Activated T-cell treated with anti-CD3 and anti-CD28 coated beads, Interleukin-2, amount 50 U/mL, for 4 hours (primary cell): ENCODE data around the gene CACNG4. TPM values are rescaled to one million over a fixed set of nuclear protein-coding genes. Genes with fewer than 3 reads are reported as not detected.
A peak's percentile ranks its signal among the peaks of the same experiment; 100 is the strongest.

Experiments used
- ATAC-seq, 2 donors: fragments of 200-7000 bp; cut with Tn5 transposase; one replicate each; pipeline ENCODE4 v1.10.0; 2021
- DNase-seq: peaks from one replicate; pipeline ENCODE4 v3.0.0-alpha.2; 2020
- H3K27me3 Mint-ChIP-seq: one replicate; pipeline ENCODE4 v1.8.0; 2021; ENCODE audit warnings: low read depth, mixed read lengths
- H3K36me3 Mint-ChIP-seq: one replicate; pipeline ENCODE4 v1.8.0; 2022; ENCODE audit warnings: mixed read lengths; ENCODE audit not compliant: insufficient read depth
- H3K4me1 Mint-ChIP-seq: one replicate; pipeline ENCODE4 v1.8.0; 2021; ENCODE audit warnings: low read depth, mixed read lengths
- H3K4me3 Mint-ChIP-seq: one replicate; pipeline ENCODE4 v1.8.0; 2021; ENCODE audit warnings: mild to moderate bottlenecking, moderate library complexity, mixed read lengths
- H3K9me3 Mint-ChIP-seq: one replicate; pipeline ENCODE4 v1.8.0; 2021; ENCODE audit warnings: mixed read lengths
- total RNA-seq, 3 donors: library from RNA; stranded (reverse); gene quantifications; one replicate each; pipeline ENCODE4 v1.2.1, GENCODE V29; 2021

CACNG4 gene
- total RNA-seq, 3 donors from 2014 or later: 0.05 TPM; not detected in 2

DNA sequence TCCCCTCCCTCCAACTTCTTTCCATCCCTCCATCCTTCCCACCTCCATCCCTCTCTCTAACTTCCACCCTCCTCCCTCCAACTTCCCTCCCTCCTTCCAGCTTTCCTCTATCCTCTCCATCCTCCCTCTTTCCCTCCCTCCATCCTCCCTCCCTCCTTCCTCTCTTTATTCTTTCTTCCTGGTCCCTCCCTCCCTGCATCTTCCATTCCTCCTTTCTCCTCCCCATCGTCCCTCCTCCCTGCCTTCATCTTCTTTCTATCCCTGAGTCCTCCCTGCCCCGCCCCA, 11.8 kb downstream of the CACNG4 start:
- peaks cover 43% of the 10 kb centered on the region for H3K27me3 Mint-ChIP-seq
- no peaks in the 10 kb centered on the region for H3K9me3 Mint-ChIP-seq
- no peak for ATAC-seq
- H3K4me1 Mint-ChIP-seq: no peaks in the 10 kb centered on the region
- no peak overlapping the region for H3K4me3 Mint-ChIP-seq
- no peak for DNase-seq
- H3K36me3 Mint-ChIP-seq: no peaks in the 10 kb centered on the region

DNA sequence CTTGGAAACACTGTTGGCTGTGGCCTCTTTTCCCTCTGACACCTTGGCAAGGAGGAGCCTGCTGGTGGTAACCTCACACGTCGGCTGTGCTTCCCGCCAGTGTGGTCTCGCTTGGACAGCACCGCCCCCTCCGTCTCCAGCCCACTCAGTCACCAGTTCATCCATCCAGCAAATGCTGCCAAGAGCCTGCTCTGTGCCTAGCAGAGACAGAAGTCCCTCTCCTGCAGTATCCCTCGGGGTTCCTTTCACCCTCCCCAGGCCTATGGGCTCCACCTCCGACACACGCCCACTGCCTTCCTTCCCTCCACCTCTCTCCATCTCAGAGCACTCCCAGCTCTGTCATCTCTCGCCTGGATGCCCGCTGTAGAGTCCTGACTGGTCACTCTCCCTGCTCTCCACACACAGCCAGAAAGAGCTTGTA, 12.3 kb downstream of the CACNG4 start:
- peaks cover 38% of the 10 kb centered on the region for H3K27me3 Mint-ChIP-seq
- no peaks in the 10 kb centered on the region for H3K9me3 Mint-ChIP-seq
- no peak for DNase-seq
- ATAC-seq: no peak
- no peaks in the 10 kb centered on the region for H3K4me1 Mint-ChIP-seq
- H3K4me3 Mint-ChIP-seq: no peak overlapping the region
- H3K36me3 Mint-ChIP-seq: no peaks in the 10 kb centered on the region

DNA sequence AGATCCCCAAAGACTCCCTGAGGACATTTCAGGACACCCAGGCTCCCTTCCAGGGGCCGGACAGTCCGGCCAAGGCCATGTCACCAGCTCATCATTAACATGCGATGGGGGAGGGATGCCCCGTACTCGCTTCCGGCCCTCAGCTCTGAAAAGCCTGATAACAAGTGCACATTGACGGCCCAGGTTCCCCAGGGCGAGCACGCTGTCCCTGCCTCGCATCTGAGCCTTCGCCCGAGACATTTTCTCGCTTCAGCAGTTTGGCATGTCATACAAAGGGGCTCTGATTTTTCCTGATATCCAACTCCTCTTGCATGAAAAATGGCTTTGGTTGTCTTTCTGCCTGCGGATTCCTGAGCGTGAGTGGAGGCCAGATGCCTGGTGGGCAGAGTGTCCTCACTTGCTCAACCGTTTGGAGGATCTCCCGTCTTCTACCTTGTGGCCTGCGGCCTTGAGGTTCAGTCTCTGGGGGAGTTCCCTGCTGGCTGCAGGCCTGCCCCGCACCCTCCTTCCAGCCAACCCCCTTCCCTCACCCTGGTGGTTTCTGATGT, 14.1 kb downstream of the CACNG4 start:
- no peak for DNase-seq
- Mint-ChIP-seq H3K4me3 (no peak overlapping the region), H3K36me3 (no peaks in the 10 kb centered on the region), H3K4me1 (peaks cover 2% of the 10 kb centered on the region), H3K27me3 (peaks cover 35% of the 10 kb centered on the region), H3K9me3 (no peaks in the 10 kb centered on the region)
- ATAC-seq: no peak

DNA sequence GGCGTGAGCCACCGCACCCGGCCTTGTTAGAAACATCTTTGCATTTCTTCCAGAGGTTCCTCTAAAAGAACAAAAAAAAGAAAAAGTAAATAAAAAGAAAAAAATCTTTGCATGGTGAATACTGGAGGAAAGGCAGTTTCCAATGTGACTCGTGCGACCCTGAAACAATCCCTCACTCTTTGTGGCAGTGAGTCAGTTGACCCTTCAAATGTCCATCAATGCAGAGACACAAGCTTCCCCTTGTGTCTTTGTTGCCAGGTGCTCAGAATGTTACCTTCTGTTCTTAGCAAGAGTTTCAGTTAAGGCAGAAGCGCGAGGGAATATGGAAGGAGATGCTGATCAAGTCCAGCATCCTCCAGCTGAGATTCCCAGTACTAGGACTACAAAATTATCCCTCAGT, 16.4 kb downstream of the CACNG4 start:
- ATAC-seq (no peak), DNase-seq (no peak)
- Mint-ChIP-seq H3K4me3 (no peak overlapping the region), H3K27me3 (peaks cover 45% of the 10 kb centered on the region), H3K4me1 (peaks cover 4% of the 10 kb centered on the region), H3K9me3 (no peaks in the 10 kb centered on the region), H3K36me3 (no peaks in the 10 kb centered on the region)

DNA sequence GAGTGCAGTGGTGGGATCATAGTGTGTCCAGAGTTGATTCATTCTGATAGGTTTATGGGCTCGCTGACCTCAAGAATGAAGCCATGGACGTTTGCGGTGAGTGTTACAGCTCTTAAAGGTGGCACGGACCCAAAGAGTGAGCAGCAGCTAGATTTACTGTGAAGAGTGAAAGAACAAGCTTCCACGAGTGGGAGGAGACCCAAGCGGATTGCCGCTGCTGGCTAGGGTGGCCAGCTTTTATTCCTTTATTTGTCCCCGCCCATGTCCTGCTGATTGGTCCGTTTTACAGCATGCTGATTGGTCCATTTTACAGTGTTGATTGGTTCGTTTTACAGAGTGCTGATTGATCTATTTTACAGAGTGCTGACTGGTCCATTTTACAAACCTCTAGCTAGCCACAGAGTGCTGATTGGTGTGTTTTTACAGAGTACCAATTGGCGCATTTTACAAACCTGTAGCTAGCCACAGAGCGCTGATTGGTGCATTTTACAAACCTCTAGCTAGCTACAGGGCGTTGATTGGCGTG, 17.5 kb downstream of the CACNG4 start:
- Mint-ChIP-seq H3K4me1 (peaks cover 4% of the 10 kb centered on the region), H3K27me3 (peaks cover 45% of the 10 kb centered on the region), H3K9me3 (no peaks in the 10 kb centered on the region), H3K36me3 (no peaks in the 10 kb centered on the region), H3K4me3 (no peak overlapping the region)
- DNase-seq (no peak), ATAC-seq (no peak)

DNA sequence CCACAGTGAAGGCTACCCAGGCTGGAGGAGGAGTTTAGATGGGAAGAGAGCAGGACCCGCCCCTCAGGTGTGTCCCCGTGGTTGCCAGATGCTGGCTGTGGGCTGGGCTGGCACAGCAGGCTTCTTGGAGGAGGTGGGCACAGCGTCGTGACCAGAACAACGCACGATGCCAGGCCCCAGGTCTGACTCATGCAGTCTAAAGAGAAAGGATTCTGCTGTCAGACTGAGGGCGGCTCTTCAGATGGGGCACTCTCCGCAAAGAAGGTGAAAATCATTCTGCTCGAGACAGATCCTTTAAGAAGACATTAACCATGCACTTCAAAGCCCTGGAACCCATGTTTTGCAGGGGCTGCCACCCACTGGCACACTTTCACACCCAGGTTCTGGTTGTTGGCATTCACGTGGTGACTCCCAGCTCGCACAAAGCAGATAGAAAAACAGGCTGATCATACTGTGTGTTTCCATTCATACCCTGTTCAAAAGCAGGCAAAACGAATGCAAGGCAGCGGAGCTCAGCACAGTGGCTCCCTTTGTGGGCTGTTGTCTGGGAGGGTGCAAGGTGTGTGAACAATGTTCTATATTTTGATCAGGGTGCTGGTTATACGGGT, 19.0 kb downstream of the CACNG4 start:
- peaks cover 4% of the 10 kb centered on the region for H3K4me1 Mint-ChIP-seq
- H3K27me3 Mint-ChIP-seq: peaks cover 38% of the 10 kb centered on the region
- ATAC-seq (peak in 1 of 2 donors; percentile 37), DNase-seq (no peak)
- no peaks in the 10 kb centered on the region for H3K9me3 Mint-ChIP-seq
- no peaks in the 10 kb centered on the region for H3K36me3 Mint-ChIP-seq
- no peak overlapping the region for H3K4me3 Mint-ChIP-seq

DNA sequence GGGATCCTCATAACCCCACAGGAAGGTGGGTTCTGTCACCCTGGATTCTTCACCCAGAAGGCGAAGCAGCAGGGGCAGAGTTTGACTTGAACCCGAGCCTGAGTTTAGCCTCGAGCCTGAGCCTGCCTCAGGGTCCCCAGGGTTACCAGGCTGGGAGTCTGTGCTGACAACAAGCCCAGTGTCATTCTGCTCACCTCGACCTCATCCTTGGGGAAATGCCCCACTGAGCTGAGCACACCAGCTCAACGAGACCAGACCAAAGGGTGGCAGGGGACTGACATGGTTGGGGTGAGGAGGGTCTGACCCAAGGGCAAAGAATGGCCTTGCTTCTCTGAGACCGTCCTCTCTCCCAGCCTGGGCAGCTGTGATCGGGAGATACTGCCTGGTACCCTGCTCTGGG, 20.2 kb downstream of the CACNG4 start:
- H3K36me3 Mint-ChIP-seq: no peaks in the 10 kb centered on the region
- no peak overlapping the region for H3K4me3 Mint-ChIP-seq
- no peaks in the 10 kb centered on the region for H3K9me3 Mint-ChIP-seq
- ATAC-seq (no peak), DNase-seq (no peak)
- H3K4me1 Mint-ChIP-seq: peaks cover 4% of the 10 kb centered on the region
- peaks cover 35% of the 10 kb centered on the region for H3K27me3 Mint-ChIP-seq

DNA sequence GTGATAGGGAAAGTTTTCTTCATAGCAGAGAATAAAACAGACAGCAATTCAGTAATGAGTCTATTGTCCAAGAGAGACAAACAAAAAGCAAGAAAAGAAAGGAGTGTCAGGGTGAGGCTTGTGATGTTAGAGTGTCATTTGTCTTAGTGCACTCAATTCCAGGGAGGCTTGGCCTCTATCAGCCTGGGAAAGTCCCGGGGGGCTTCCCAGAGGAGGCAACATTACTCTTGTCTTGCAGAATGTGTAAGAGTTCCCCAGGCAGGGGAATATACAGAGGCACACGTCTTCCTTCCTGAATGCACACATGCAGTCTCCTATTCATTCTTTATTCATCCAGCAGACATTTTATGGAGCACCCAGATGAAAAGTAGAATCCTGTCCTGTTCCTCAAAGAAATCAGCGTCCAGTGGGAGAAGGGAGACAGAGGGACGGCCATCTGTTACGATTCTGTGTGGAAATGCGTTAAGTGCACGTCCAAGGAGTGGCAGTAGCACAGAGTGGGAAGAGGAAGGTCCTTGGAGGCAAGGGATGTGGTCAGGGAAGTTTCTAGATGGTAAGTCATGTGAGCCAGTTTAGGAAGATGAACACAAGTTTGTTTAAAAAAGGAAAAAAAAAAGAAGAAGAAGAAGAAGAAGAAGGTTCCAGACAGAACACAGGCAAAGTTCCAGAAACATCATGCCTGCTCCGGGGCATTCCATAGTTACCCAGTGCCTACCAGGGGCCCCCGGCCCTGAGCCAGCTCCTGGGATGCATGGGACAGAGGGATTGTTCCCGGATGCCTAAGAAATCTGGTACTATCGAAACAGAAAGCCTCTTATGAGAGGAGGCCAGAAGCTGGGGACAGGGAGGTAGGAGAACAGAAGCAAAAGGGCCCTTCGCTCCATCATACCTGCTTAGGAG, 21.1 kb downstream of the CACNG4 start:
- ATAC-seq (peak in 1 of 2 donors; percentile 48), DNase-seq (no peak)
- no peaks in the 10 kb centered on the region for H3K9me3 Mint-ChIP-seq
- peaks cover 4% of the 10 kb centered on the region for H3K4me1 Mint-ChIP-seq
- no peak overlapping the region for H3K4me3 Mint-ChIP-seq
- peaks cover 32% of the 10 kb centered on the region for H3K27me3 Mint-ChIP-seq
- no peaks in the 10 kb centered on the region for H3K36me3 Mint-ChIP-seq

DNA sequence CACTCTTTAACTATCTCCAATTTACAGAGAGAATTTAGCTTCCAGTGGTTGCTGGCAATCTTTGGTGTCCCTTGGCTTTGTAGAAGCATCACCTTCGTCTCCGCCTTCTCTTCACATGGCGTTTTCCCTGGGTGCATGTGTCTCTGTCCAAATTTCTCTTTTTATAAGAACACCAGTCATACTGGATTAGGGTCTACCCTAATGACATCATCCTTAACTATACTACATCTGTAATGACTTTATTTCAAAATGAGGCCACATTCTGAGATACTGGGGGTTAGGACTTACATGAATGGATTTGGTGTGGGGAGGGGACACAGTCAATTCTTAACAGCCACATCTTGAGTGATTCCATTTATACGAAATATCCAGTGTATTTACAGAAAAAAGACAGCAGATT, 22.2 kb downstream of the CACNG4 start:
- Mint-ChIP-seq H3K4me1 (peaks cover 4% of the 10 kb centered on the region), H3K36me3 (no peaks in the 10 kb centered on the region), H3K4me3 (no peak overlapping the region), H3K9me3 (no peaks in the 10 kb centered on the region), H3K27me3 (peaks cover 38% of the 10 kb centered on the region)
- ATAC-seq (no peak), DNase-seq (no peak)

DNA sequence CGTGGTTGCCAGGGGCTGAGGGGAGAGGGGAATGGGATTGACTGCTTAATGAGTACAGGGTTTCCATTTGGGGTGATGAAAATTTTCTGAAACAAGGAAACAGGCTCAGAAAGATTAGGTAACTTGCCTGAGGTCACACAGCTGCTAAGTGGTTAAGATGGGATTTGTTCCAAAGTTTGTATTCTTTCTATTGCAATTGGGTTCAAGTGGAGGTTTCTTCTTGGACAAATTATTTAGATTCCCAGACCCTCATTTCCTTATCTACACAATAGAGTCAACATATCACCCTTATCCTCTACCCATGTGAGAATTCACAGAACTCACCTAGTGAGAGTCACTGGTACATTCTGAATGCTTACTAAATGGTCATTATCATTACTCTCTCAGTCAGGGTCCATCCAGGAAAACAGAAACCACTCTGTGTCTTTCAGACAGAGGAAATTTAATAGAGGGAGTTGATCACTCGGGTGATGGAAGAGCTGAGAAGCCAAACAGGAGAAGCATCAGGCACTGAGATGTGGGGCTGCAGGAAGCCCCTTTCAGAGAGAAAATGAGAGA, 22.6 kb downstream of the CACNG4 start:
- H3K4me1 Mint-ChIP-seq: peaks cover 4% of the 10 kb centered on the region
- ATAC-seq (no peak), DNase-seq (no peak)
- H3K27me3 Mint-ChIP-seq: peaks cover 42% of the 10 kb centered on the region
- H3K36me3 Mint-ChIP-seq: no peaks in the 10 kb centered on the region
- H3K9me3 Mint-ChIP-seq: no peaks in the 10 kb centered on the region
- H3K4me3 Mint-ChIP-seq: no peak overlapping the region

DNA sequence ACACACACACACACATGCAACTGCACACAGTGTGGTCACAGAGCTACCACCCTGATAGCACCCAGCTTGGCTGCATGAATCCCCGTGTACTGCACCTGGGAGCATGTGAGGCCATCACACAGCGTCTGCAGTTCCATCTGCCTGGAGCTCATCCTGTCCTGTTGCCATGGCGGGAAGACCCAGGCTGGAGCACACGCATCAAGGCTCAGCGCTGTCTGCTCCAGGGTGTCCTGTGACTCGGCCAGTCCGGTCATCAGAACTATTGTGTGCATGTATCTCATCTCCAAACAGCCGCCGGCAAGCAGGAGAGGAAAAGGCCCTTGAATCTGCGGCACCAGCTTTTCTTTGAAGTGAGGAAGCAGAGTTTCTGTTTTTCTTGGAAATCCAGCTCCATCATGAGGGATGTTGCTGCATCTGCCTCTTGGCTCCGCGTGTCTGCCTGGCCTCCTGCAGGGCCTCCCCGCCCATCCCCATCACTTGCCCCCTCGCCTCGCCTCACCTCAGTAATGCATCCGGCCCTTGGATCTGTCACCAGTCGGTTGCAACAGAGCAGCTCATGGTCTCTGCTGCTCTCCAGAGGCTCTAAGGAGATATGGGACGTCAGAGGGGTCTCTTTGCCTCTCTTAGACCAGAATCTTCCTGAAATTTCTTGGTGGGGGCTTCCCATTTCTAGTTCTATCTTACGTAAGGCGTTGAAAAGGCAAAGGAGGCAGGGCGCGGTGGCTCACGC, 23.7 kb downstream of the CACNG4 start:
- ATAC-seq: no peak
- H3K27me3 Mint-ChIP-seq: peaks cover 41% of the 10 kb centered on the region
- H3K4me3 Mint-ChIP-seq: no peak overlapping the region
- DNase-seq: no peak
- H3K36me3 Mint-ChIP-seq: no peaks in the 10 kb centered on the region
- no peaks in the 10 kb centered on the region for H3K9me3 Mint-ChIP-seq
- H3K4me1 Mint-ChIP-seq: peaks cover 4% of the 10 kb centered on the region

DNA sequence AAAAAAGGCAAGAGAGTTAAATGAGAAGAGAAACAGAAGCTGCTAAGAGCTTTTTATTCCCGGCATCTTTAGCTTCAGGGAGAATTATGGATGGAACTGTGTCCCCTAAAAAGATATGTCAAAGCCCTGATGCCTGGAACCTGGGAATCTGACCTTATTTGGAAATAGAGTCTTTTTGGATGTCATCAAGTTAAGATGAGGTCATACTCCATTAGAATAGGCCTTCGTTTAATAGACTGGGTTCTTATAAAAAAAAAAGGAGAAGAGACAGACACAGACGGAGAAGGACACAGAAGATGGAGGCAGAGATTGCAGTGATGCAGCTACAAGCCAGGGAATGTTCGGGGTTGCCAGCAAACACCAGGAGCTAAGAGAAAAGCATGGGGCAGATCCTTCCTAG, 24.6 kb downstream of the CACNG4 start:
- Mint-ChIP-seq H3K4me1 (peaks cover 1% of the 10 kb centered on the region), H3K27me3 (peaks cover 40% of the 10 kb centered on the region), H3K9me3 (no peaks in the 10 kb centered on the region), H3K36me3 (no peaks in the 10 kb centered on the region), H3K4me3 (no peak overlapping the region)
- DNase-seq (no peak), ATAC-seq (no peak)

DNA sequence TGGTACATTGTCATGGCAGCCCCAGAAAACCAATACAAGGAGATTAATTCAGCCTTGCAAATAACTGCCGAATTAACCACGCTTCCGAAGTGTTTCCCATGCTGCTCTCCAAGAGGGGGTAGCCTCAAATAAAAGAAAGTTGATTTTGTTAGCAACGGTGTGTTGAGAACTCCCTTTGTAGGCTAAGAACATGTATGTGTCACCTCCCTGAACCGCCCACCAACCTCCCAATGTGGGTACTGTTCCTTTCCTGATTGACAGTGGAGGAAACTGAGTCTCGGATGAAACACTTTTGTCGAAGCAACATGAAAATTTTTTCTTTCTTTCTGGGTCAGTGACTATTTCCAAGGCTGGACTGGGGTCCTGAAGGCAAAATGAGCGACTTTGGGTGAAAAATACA, 25.1 kb downstream of the CACNG4 start:
- H3K4me3 Mint-ChIP-seq: no peak overlapping the region
- H3K27me3 Mint-ChIP-seq: peaks cover 37% of the 10 kb centered on the region
- peaks cover 1% of the 10 kb centered on the region for H3K4me1 Mint-ChIP-seq
- no peak for DNase-seq
- no peaks in the 10 kb centered on the region for H3K36me3 Mint-ChIP-seq
- ATAC-seq: no peak
- H3K9me3 Mint-ChIP-seq: no peaks in the 10 kb centered on the region

DNA sequence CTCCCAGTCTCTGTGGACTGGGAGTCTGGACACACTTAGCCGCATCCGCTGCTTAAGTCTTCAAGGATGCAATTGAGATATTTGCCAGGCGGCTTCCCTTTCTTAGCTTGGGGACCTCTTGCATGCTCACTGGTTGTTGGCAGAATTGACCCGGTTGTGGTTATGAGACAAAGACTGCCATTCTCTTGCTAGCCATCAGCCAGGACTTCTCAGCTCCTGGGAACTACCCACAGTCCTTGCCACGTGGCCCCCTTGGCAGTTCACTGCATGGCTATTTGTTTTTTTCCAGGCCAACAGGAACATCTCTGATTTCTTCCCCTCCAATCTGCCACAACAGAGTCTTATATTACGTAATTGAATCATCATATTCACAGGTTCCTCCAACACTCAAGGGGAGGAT, 25.5 kb downstream of the CACNG4 start:
- ATAC-seq: no peak
- no peaks in the 10 kb centered on the region for H3K36me3 Mint-ChIP-seq
- H3K9me3 Mint-ChIP-seq: no peaks in the 10 kb centered on the region
- H3K4me1 Mint-ChIP-seq: peaks cover 1% of the 10 kb centered on the region
- H3K4me3 Mint-ChIP-seq: no peak overlapping the region
- no peak for DNase-seq
- peaks cover 33% of the 10 kb centered on the region for H3K27me3 Mint-ChIP-seq
